Gastrocnemius medialis (tissue), 4 donors: ENCODE results near the gene PERCC1. TPM values are rescaled to one million over a fixed set of nuclear protein-coding genes. Genes with fewer than 3 reads are reported as not detected.

Source experiments
- ATAC-seq, 2 donors: fragments of 150-250 bp; one replicate each; pipeline ENCODE4 v1.9.1; 2016
- DNase-seq, 2 donors: peaks; one replicate each; pipeline ENCODE4 v3.0.0-alpha.2; 2019
- H3K27ac ChIP-seq, 4 donors: fragments of 200-600 bp; sonication (generic); 1 replicate in 1 of 4; 2 replicates in 3 of 4; pipeline ENCODE4 v1.5.1; 2016 to 2018; ENCODE audit warnings: mild to moderate bottlenecking in 2 of 4, moderate library complexity in 1 of 4
- H3K27me3 ChIP-seq, 3 donors: fragments of 200-600 bp; sonication (generic) in 2 of 3; 1 replicate in 1 of 3; 2 replicates in 2 of 3; pipeline versions ENCODE4 v1.5.1 to v1.6.0; 2016 to 2019; ENCODE audit warnings: mild to moderate bottlenecking in 1 of 3, moderate library complexity in 1 of 3
- H3K36me3 ChIP-seq, 2 donors: fragments of 200-600 bp; sonication (generic) in 1 of 2; one replicate each; pipeline ENCODE4 v1.5.1; 2017 to 2018
- H3K4me1 ChIP-seq, 2 donors: fragments of 200-600 bp; sonication (generic) in 1 of 2; one replicate each; pipeline ENCODE4 v1.5.1; 2016 to 2017; ENCODE audit warnings: mild to moderate bottlenecking in 2 of 2
- H3K4me3 ChIP-seq, 4 donors: fragments of 200-600 bp; sonication (generic) in 3 of 4; 1 replicate in 1 of 4; 2 replicates in 3 of 4; pipeline ENCODE4 v1.5.1; 2016 to 2019; ENCODE audit warnings: mild to moderate bottlenecking in 2 of 4
- H3K9me3 ChIP-seq, 3 donors: fragments of 200-600 bp; sonication (generic) in 2 of 3; 1 replicate in 1 of 3; 2 replicates in 2 of 3; pipeline ENCODE4 v1.5.1; 2016 to 2019
- CTCF ChIP-seq, 5 experiments: fragments of 450-650 bp in 3 of 5; fragments of 200-600 bp in 2 of 5; sonication (generic) in 2 of 5; IDR thresholded peaks in 4 of 5; conservative IDR thresholded peaks in 1 of 5; 1 replicate in 4 of 5; 2 replicates in 1 of 5; pipeline ENCODE4 v1.5.1; 2016 to 2019; ENCODE audit warnings: antibody characterized with exemption in 5 of 5, mild to moderate bottlenecking in 3 of 5, moderate library complexity in 3 of 5
- POLR2A ChIP-seq, 2 donors: fragments of 450-650 bp; IDR thresholded peaks; one replicate each; pipeline ENCODE4 v1.6.1; 2017; ENCODE audit warnings: antibody characterized with exemption in 2 of 2, mild to moderate bottlenecking in 2 of 2, moderate library complexity in 2 of 2
- in situ Hi-C, 4 donors: fragments of 200-750 bp; cut with MboI; loops; one replicate each; pipeline versions ENCODE4 v1.15.0 to v1.8.0; 2017; ENCODE audit warnings: low sequenced_read_pairs in 4 of 4
- intact Hi-C: fragments of 100-400 bp; cut with DNase I; formaldehyde crosslinking; loops from one replicate; pipeline ENCODE4 v1.15.1; 2023; ENCODE audit warnings: low total_unique reads
- total RNA-seq, 4 donors: library from RNA; depleted of rRNA; stranded (reverse); fragments of >200 nt; gene quantifications; one replicate each; pipeline versions ENCODE4 v1.1.0 to v1.2.3, GENCODE V29; 2016

The PERCC1 gene
- total RNA-seq, 4 donors from 2014 or later = not detected

- no peak for DNase-seq
- no peak overlapping the region for H3K27ac ChIP-seq
- ATAC-seq = no peak
- H3K4me1 ChIP-seq = no peaks in the 10 kb centered on the region
- H3K9me3 ChIP-seq = no peaks in the 10 kb centered on the region
- intact Hi-C loops = no loop called here
- in situ Hi-C loops = no loop called here
- TF ChIP-seq CTCF (IDR thresholded peaks at IDR 0.05 in 4 of 5, conservative IDR thresholded peaks at IDR 0.05 in 1 of 5) = no peak
- no peak for TF ChIP-seq POLR2A (IDR thresholded peaks at IDR 0.05)
- H3K27me3 ChIP-seq = no peaks in the 10 kb centered on the region
- peaks cover 0 to 51% of the 10 kb centered on the region in 2 donors for H3K36me3 ChIP-seq
- H3K4me3 ChIP-seq = no peak overlapping the region
Observed at GRCh38 chr16:1445518-1446203, 14.8 kb downstream of the PERCC1 start.

GRCh38 chr16:1446296-1447080 lies 15.6 kb downstream of the PERCC1 start:
- Histone ChIP-seq H3K4me3 (no peak overlapping the region), H3K9me3 (no peaks in the 10 kb centered on the region), H3K27ac (no peak overlapping the region), H3K4me1 (no peaks in the 10 kb centered on the region), H3K27me3 (no peaks in the 10 kb centered on the region), H3K36me3 (peaks cover 0 to 59% of the 10 kb centered on the region in 2 donors)
- in situ Hi-C loops = no loop called here
- ATAC-seq = no peak
- intact Hi-C loops = no loop called here
- TF ChIP-seq POLR2A (IDR thresholded peaks at IDR 0.05) = no peak
- TF ChIP-seq CTCF (IDR thresholded peaks at IDR 0.05 in 4 of 5, conservative IDR thresholded peaks at IDR 0.05 in 1 of 5) = no peak
- DNase-seq = no peak

GRCh38 chr16:1447965-1448364 lies 17.1 kb downstream of the PERCC1 start:
- Histone ChIP-seq H3K27me3 (no peaks in the 10 kb centered on the region), H3K4me3 (no peak overlapping the region), H3K9me3 (no peaks in the 10 kb centered on the region), H3K4me1 (no peaks in the 10 kb centered on the region), H3K36me3 (peaks cover 0 to 74% of the 10 kb centered on the region in 2 donors), H3K27ac (no peak overlapping the region)
- in situ Hi-C loops = no loop called here
- ATAC-seq (no peak), DNase-seq (no peak)
- intact Hi-C loops = no loop called here
- no peak for TF ChIP-seq CTCF (IDR thresholded peaks at IDR 0.05 in 4 of 5, conservative IDR thresholded peaks at IDR 0.05 in 1 of 5)
- no peak for TF ChIP-seq POLR2A (IDR thresholded peaks at IDR 0.05)

- Histone ChIP-seq H3K9me3 (no peaks in the 10 kb centered on the region), H3K36me3 (peaks cover 0 to 81% of the 10 kb centered on the region in 2 donors), H3K27ac (no peak overlapping the region), H3K4me1 (no peaks in the 10 kb centered on the region), H3K4me3 (no peak overlapping the region), H3K27me3 (no peaks in the 10 kb centered on the region)
- DNase-seq (no peak), ATAC-seq (no peak)
- intact Hi-C loops (no loop called here), in situ Hi-C loops (no loop called here)
- TF ChIP-seq CTCF (IDR thresholded peaks at IDR 0.05 in 4 of 5, conservative IDR thresholded peaks at IDR 0.05 in 1 of 5) (no peak), POLR2A (IDR thresholded peaks at IDR 0.05) (no peak)
Observed at GRCh38 chr16:1448536-1449116, 17.7 kb downstream of the PERCC1 start.
